Cardiac muscle cell (in vitro differentiated cells and primary cell): ENCODE measurements around the gene TCFL5. TPM values are rescaled to one million over a fixed set of nuclear protein-coding genes. Genes with fewer than 3 reads are reported as not detected.

Source experiments
- DNase-seq, 2 donors: peaks; one replicate each; pipeline versions ENCODE4 v3.0.0 to v3.0.0-alpha.2; 2010 to 2017; ENCODE audit warnings: low read depth in 1 of 2, low spot score in 1 of 2
- H3K27ac ChIP-seq: fragments of 200-600 bp; sonication (generic); 2 replicates; pipeline ENCODE4 v1.5.1; 2016
- H3K27me3 ChIP-seq: fragments of 200-600 bp; sonication (generic); 2 replicates; pipeline ENCODE4 v1.6.0; 2016; ENCODE audit warnings: control low read depth
- H3K36me3 ChIP-seq: fragments of 200-600 bp; sonication (generic); 2 replicates; pipeline ENCODE4 v1.5.1; 2016; ENCODE audit warnings: control low read depth
- H3K4me1 ChIP-seq: fragments of 200-600 bp; sonication (generic); 2 replicates; pipeline ENCODE4 v1.8.1; 2017; ENCODE audit warnings: low read depth, mild to moderate bottlenecking, mixed run types
- H3K4me3 ChIP-seq: fragments of 200-600 bp; sonication (generic); 2 replicates; pipeline ENCODE4 v1.5.1; 2016; ENCODE audit warnings: mild to moderate bottlenecking
- H3K9me3 ChIP-seq: fragments of 200-600 bp; sonication (generic); 2 replicates; pipeline ENCODE4 v1.5.1; 2017; ENCODE audit warnings: low read depth, mild to moderate bottlenecking, control low read depth
- CTCF ChIP-seq: IDR thresholded peaks from 2 replicates; pipeline ENCODE4 v1.5.1; 2012; ENCODE audit warnings: low read depth, mild to moderate bottlenecking, low read length
- polyA plus RNA-seq: library from polyadenylated mRNA; unstranded; fragments of >200 nt; fragmentation: Nextera tagmentation; extraction: Ambion mirVana; gene quantifications from 2 replicates; pipeline ENCODE4 v1.2.1, GENCODE V29; 2016
- total RNA-seq: library from RNA; depleted of rRNA; stranded (reverse); fragments of >200 nt; gene quantifications from 2 replicates; pipeline ENCODE4 v1.2.3, GENCODE V29; 2016

TCFL5 gene
- total and polyA plus RNA-seq, 2 experiments from 2014 or later: 6.6 to 8.1 TPM

GRCh38 chr20:62860924-62861691 is 514 bp downstream of the TCFL5 start:
- H3K27ac ChIP-seq: no peak overlapping the region
- peak; percentile 26 to 30 for DNase-seq
- TF ChIP-seq CTCF: no peak
- H3K36me3 ChIP-seq: no peaks in the 10 kb centered on the region
- peaks cover 6% of the 10 kb centered on the region for H3K27me3 ChIP-seq
- H3K4me1 ChIP-seq: peaks cover 3% of the 10 kb centered on the region
- peak overlapping the region; percentile 34 for H3K4me3 ChIP-seq
- no peaks in the 10 kb centered on the region for H3K9me3 ChIP-seq

GRCh38 chr20:62860391-62860923 is 1.2 kb downstream of the TCFL5 start:
- H3K4me1 ChIP-seq: peaks cover 3% of the 10 kb centered on the region
- H3K9me3 ChIP-seq: no peaks in the 10 kb centered on the region
- peaks cover 6% of the 10 kb centered on the region for H3K27me3 ChIP-seq
- DNase-seq: peak in 1 of 2 donors; percentile 46
- peak overlapping the region; percentile 33 for H3K4me3 ChIP-seq
- no peak overlapping the region for H3K27ac ChIP-seq
- peak; percentile 28 for TF ChIP-seq CTCF
- no peaks in the 10 kb centered on the region for H3K36me3 ChIP-seq

DNA sequence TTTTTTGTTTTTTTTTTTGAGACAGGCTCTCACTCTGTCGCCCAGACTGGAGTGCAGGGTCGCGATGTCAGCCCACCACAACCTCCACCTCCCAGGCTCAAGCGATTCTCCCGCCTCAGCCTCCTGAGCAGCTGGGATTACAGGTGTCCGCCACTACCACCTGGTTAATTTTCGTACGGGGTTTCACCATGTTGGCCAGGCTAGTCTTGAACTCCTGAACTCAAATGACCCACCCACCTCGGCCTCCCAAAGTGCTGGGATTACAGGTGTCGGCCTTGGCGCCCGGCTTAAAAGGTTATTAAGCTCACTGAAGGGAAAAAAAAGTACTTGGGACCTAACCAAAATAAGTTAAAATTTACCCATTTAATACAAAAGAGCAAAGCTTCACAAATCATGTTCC is 1.9 kb downstream of the TCFL5 start:
- Histone ChIP-seq H3K4me1 (peaks cover 3% of the 10 kb centered on the region), H3K27ac (no peak overlapping the region), H3K4me3 (no peak overlapping the region), H3K27me3 (peaks cover 6% of the 10 kb centered on the region), H3K36me3 (no peaks in the 10 kb centered on the region), H3K9me3 (no peaks in the 10 kb centered on the region)
- no peak for DNase-seq
- TF ChIP-seq CTCF: no peak

GRCh38 chr20:62858058-62858830 is 3.4 kb downstream of the TCFL5 start:
- no peak for DNase-seq
- H3K27ac ChIP-seq: no peak overlapping the region
- H3K27me3 ChIP-seq: peaks cover 6% of the 10 kb centered on the region
- no peaks in the 10 kb centered on the region for H3K9me3 ChIP-seq
- peaks cover 3% of the 10 kb centered on the region for H3K4me1 ChIP-seq
- H3K4me3 ChIP-seq: no peak overlapping the region
- no peak for TF ChIP-seq CTCF
- H3K36me3 ChIP-seq: peaks cover 3% of the 10 kb centered on the region

- Histone ChIP-seq H3K9me3 (no peaks in the 10 kb centered on the region), H3K4me3 (no peak overlapping the region), H3K27ac (no peak overlapping the region), H3K36me3 (peaks cover 6% of the 10 kb centered on the region), H3K4me1 (no peaks in the 10 kb centered on the region), H3K27me3 (peaks cover 6% of the 10 kb centered on the region)
- no peak for TF ChIP-seq CTCF
- no peak for DNase-seq
These were observed 4.5 kb downstream of the TCFL5 start for GRCh38 chr20:62856931-62857619.
